Karpas-422 (cell line): ENCODE results near the gene GDPD5. TPM values are rescaled to one million over a fixed set of nuclear protein-coding genes. Genes with fewer than 3 reads are reported as not detected.

ENCODE experiments used
- DNase-seq: peaks from one replicate; pipeline ENCODE4 v3.0.0-alpha.2; 2015
- H2AFZ ChIP-seq: fragments of 200-600 bp; sonication (generic); 2 replicates; pipeline ENCODE4 v1.6.1; 2014; ENCODE audit warnings: antibody characterized with exemption, low read length, mixed read lengths
- H3K27ac ChIP-seq: fragments of 200-600 bp; sonication (generic); 2 replicates; pipeline ENCODE4 v1.5.1; 2014; ENCODE audit warnings: mild to moderate bottlenecking, low read length, moderate library complexity
- H3K27me3 ChIP-seq: fragments of 200-600 bp; sonication (generic); 2 replicates; pipeline ENCODE4 v1.6.1; 2014; ENCODE audit warnings: low read length, mixed read lengths
- H3K36me3 ChIP-seq: fragments of 200-600 bp; sonication (generic); 2 replicates; pipeline ENCODE4 v1.6.1; 2014; ENCODE audit warnings: low read length, mixed read lengths; ENCODE audit not compliant: insufficient read depth
- H3K4me1 ChIP-seq: fragments of 200-600 bp; sonication (generic); 2 replicates; pipeline ENCODE4 v1.6.1; 2014; ENCODE audit warnings: mild to moderate bottlenecking, low read length, mixed read lengths
- H3K4me2 ChIP-seq: fragments of 200-600 bp; sonication (generic); 2 replicates; pipeline ENCODE4 v1.6.1; 2014; ENCODE audit warnings: low read length, low read depth, mild to moderate bottlenecking; ENCODE audit not compliant: poor library complexity, severe bottlenecking
- H3K4me3 ChIP-seq: fragments of 200-600 bp; sonication (generic); 2 replicates; pipeline ENCODE4 v1.5.1; 2014; ENCODE audit warnings: mild to moderate bottlenecking, antibody characterized with exemption, low read length, mixed read lengths
- H3K79me2 ChIP-seq: fragments of 200-600 bp; sonication (generic); 2 replicates; pipeline ENCODE4 v1.6.1; 2014; ENCODE audit warnings: mild to moderate bottlenecking, low read length, mixed read lengths
- H3K9ac ChIP-seq: fragments of 200-600 bp; sonication (generic); 2 replicates; pipeline ENCODE4 v1.6.0; 2014; ENCODE audit warnings: low read length
- H3K9me2 ChIP-seq: fragments of 200-600 bp; sonication (generic), shearing (Covaris generic); replicated peaks from 2 replicates; pipeline ENCODE4 v1.6.0; 2014; ENCODE audit warnings: mild to moderate bottlenecking, low read length, moderate library complexity; ENCODE audit not compliant: insufficient read depth
- H3K9me3 ChIP-seq: fragments of 300-700, 200-600 bp; sonication (generic); 2 replicates; pipeline ENCODE4 v1.6.1; 2014; ENCODE audit warnings: low read length, mixed read lengths
- H4K20me1 ChIP-seq: fragments of 200-600 bp; sonication (generic); 2 replicates; pipeline ENCODE4 v1.6.1; 2014; ENCODE audit warnings: mild to moderate bottlenecking, antibody characterized with exemption, low read length, low read depth; ENCODE audit not compliant: insufficient read depth
- total RNA-seq: library from RNA; depleted of rRNA; stranded (reverse); fragments of >200 nt; shearing (Covaris generic); gene quantifications from 2 replicates; pipeline ENCODE4 v1.2.3, GENCODE V29; 2014; ENCODE audit warnings: low replicate concordance

Gene GDPD5
- total RNA-seq, 1 experiment from 2014 or later: 137 TPM

- Histone ChIP-seq H3K27ac (no peak overlapping the region), H3K36me3 (no peaks in the 10 kb centered on the region), H4K20me1 (no peaks in the 10 kb centered on the region), H3K9me2 (no peaks in the 10 kb centered on the region), H3K9me3 (no peaks in the 10 kb centered on the region), H3K4me3 (peak overlapping the region; percentile 74), H3K9ac (peak overlapping the region; percentile 81), H3K4me2 (peak overlapping the region; percentile 73), H2AFZ (peak overlapping the region; percentile 61; the same call in 1 of the 2 replicates), H3K79me2 (no peaks in the 10 kb centered on the region), H3K27me3 (no peaks in the 10 kb centered on the region), H3K4me1 (peaks cover 16% of the 10 kb centered on the region)
- no peak for DNase-seq
Observed at GRCh38 chr11:75561426-75562047, 35.8 kb upstream of the GDPD5 start.

- H3K9ac ChIP-seq: no peak overlapping the region
- H3K9me2 ChIP-seq: no peaks in the 10 kb centered on the region
- H4K20me1 ChIP-seq: no peaks in the 10 kb centered on the region
- H3K79me2 ChIP-seq: no peaks in the 10 kb centered on the region
- H3K4me3 ChIP-seq: no peak overlapping the region
- DNase-seq: no peak
- H3K9me3 ChIP-seq: no peaks in the 10 kb centered on the region
- no peak overlapping the region for H3K4me2 ChIP-seq
- no peaks in the 10 kb centered on the region for H3K36me3 ChIP-seq
- peaks cover 16% of the 10 kb centered on the region for H3K4me1 ChIP-seq
- no peaks in the 10 kb centered on the region for H3K27me3 ChIP-seq
- no peak overlapping the region for H3K27ac ChIP-seq
- no peak overlapping the region for H2AFZ ChIP-seq
Observed at GRCh38 chr11:75560644-75561043, 34.9 kb upstream of the GDPD5 start.

GRCh38 chr11:75558939-75559843, 33.5 kb upstream of the GDPD5 start:
- no peaks in the 10 kb centered on the region for H3K36me3 ChIP-seq
- H4K20me1 ChIP-seq: no peaks in the 10 kb centered on the region
- no peak overlapping the region for H3K27ac ChIP-seq
- H3K79me2 ChIP-seq: no peaks in the 10 kb centered on the region
- H3K9me2 ChIP-seq: no peaks in the 10 kb centered on the region
- DNase-seq: no peak
- no peak overlapping the region for H3K4me2 ChIP-seq
- H3K27me3 ChIP-seq: no peaks in the 10 kb centered on the region
- H2AFZ ChIP-seq: no peak overlapping the region
- no peaks in the 10 kb centered on the region for H3K9me3 ChIP-seq
- no peak overlapping the region for H3K9ac ChIP-seq
- H3K4me1 ChIP-seq: peaks cover 24% of the 10 kb centered on the region
- H3K4me3 ChIP-seq: no peak overlapping the region

GRCh38 chr11:75557666-75558494, 32.1 kb upstream of the GDPD5 start:
- peaks cover 16% of the 10 kb centered on the region for H3K4me1 ChIP-seq
- no peak for DNase-seq
- no peaks in the 10 kb centered on the region for H3K9me2 ChIP-seq
- no peaks in the 10 kb centered on the region for H3K79me2 ChIP-seq
- H3K36me3 ChIP-seq: no peaks in the 10 kb centered on the region
- H3K27me3 ChIP-seq: no peaks in the 10 kb centered on the region
- H2AFZ ChIP-seq: no peak overlapping the region
- H3K9me3 ChIP-seq: no peaks in the 10 kb centered on the region
- no peak overlapping the region for H3K9ac ChIP-seq
- H4K20me1 ChIP-seq: no peaks in the 10 kb centered on the region
- H3K4me3 ChIP-seq: no peak overlapping the region
- H3K4me2 ChIP-seq: no peak overlapping the region
- H3K27ac ChIP-seq: no peak overlapping the region

- H3K4me3 ChIP-seq: no peak overlapping the region
- H3K9me3 ChIP-seq: no peaks in the 10 kb centered on the region
- no peaks in the 10 kb centered on the region for H4K20me1 ChIP-seq
- H3K9me2 ChIP-seq: no peaks in the 10 kb centered on the region
- peaks cover 10% of the 10 kb centered on the region; the same call in 1 of the 2 replicates for H3K4me1 ChIP-seq
- DNase-seq: no peak
- no peaks in the 10 kb centered on the region for H3K36me3 ChIP-seq
- no peak overlapping the region for H3K27ac ChIP-seq
- H3K4me2 ChIP-seq: no peak overlapping the region
- no peaks in the 10 kb centered on the region for H3K27me3 ChIP-seq
- no peak overlapping the region for H3K9ac ChIP-seq
- no peaks in the 10 kb centered on the region for H3K79me2 ChIP-seq
- no peak overlapping the region for H2AFZ ChIP-seq
Observed at GRCh38 chr11:75556275-75556674, 30.5 kb upstream of the GDPD5 start.

- Histone ChIP-seq H2AFZ (peak overlapping the region; percentile 75; the same call in 1 of the 2 replicates), H3K9ac (peak overlapping the region; percentile 32; the same call in 1 of the 2 replicates)
- DNase-seq: no peak
Observed at GRCh38 chr11:75555079-75555811, 29.5 kb upstream of the GDPD5 start.

GRCh38 chr11:75554258-75555022, 28.7 kb upstream of the GDPD5 start:
- no peak for DNase-seq
- peak overlapping the region; percentile 32; the same call in 1 of the 2 replicates for H3K9ac ChIP-seq
- H2AFZ ChIP-seq: peak overlapping the region; percentile 75; the same call in 1 of the 2 replicates
- peaks cover 10% of the 10 kb centered on the region; the same call in 1 of the 2 replicates for H3K4me1 ChIP-seq
- no peak overlapping the region for H3K4me3 ChIP-seq
- H3K27ac ChIP-seq: no peak overlapping the region; the same call in 1 of the 2 replicates
- no peaks in the 10 kb centered on the region for H3K79me2 ChIP-seq
- no peaks in the 10 kb centered on the region for H3K27me3 ChIP-seq
- H3K9me3 ChIP-seq: no peaks in the 10 kb centered on the region
- H3K4me2 ChIP-seq: no peak overlapping the region
- no peaks in the 10 kb centered on the region for H3K36me3 ChIP-seq
- H3K9me2 ChIP-seq: no peaks in the 10 kb centered on the region
- H4K20me1 ChIP-seq: no peaks in the 10 kb centered on the region

More at GRCh38 chr11:75555079-75555811, 29.5 kb upstream of the GDPD5 start:
- no peaks in the 10 kb centered on the region for H3K9me2 ChIP-seq
- H3K9me3 ChIP-seq: no peaks in the 10 kb centered on the region
- H3K4me1 ChIP-seq: peaks cover 10% of the 10 kb centered on the region; the same call in 1 of the 2 replicates
- H4K20me1 ChIP-seq: no peaks in the 10 kb centered on the region
- no peak overlapping the region for H3K4me2 ChIP-seq
- H3K27ac ChIP-seq: no peak overlapping the region; the same call in 1 of the 2 replicates
- H3K36me3 ChIP-seq: no peaks in the 10 kb centered on the region
- H3K4me3 ChIP-seq: no peak overlapping the region
- H3K79me2 ChIP-seq: no peaks in the 10 kb centered on the region
- no peaks in the 10 kb centered on the region for H3K27me3 ChIP-seq
